A172 (cell line): Measurements from ENCODE around the gene RND2. TPM values are rescaled to one million over a fixed set of nuclear protein-coding genes. Genes with fewer than 3 reads are reported as not detected.
"Not testable (repeated sequence)": the region's sequence is repeated elsewhere in the genome, so short reads cannot be mapped to it uniquely, and the experiment has no call there.

Experiments used
- DNase-seq: peaks from one replicate; pipeline ENCODE4 v3.0.0-alpha.2; 2015; ENCODE audit warnings: low spot score
- total RNA-seq: library from RNA; depleted of rRNA; stranded (reverse); fragments of >200 nt; shearing (Covaris generic); gene quantifications from 2 replicates; pipeline ENCODE4 v1.2.3, GENCODE V29; 2014; rRNA removed

RND2 gene
- total RNA-seq, result 0.05 TPM in 1 of 2 replicates, not detected in the other

GRCh38 chr17:43024407-43025289 lies at the start of gene RND2:
Gene RND2, plus strand, starts transcription at chr17:43025231. Its CDS starts 117 bp downstream, at chr17:43025348.
- peak; percentile 59 for DNase-seq

GRCh38 chr17:42975265-42975664 lies 49.8 kb upstream of the RND2 start:
- no peak for DNase-seq

GRCh38 chr17:42975701-42976100 lies 49.3 kb upstream of the RND2 start:
- DNase-seq, result not testable (repeated sequence)

GRCh38 chr17:42979511-42980273 lies 45.3 kb upstream of the RND2 start, which contains the start of gene PTGES3L:
Gene PTGES3L, minus strand, starts transcription at chr17:42980080. Its CDS starts 27 bp downstream, at chr17:42980053.
- peak; percentile 66 for DNase-seq

- peak; percentile 79 for DNase-seq
These were observed 44.7 kb upstream of the RND2 start, which contains the start of gene RUNDC1 for GRCh38 chr17:42980274-42980765. Gene RUNDC1, plus strand, starts transcription at chr17:42980565. Its CDS starts 12 bp downstream, at chr17:42980577.

GRCh38 chr17:42980766-42981397 lies 44.1 kb upstream of the RND2 start:
- DNase-seq, result peak; percentile 64

- DNase-seq, result no peak
These were observed 42.8 kb upstream of the RND2 start for GRCh38 chr17:42982266-42982665.

- DNase-seq, result no peak
These were observed 39.8 kb upstream of the RND2 start for GRCh38 chr17:42985225-42985624.

GRCh38 chr17:42989141-42989540 lies 35.9 kb upstream of the RND2 start:
- DNase-seq, result no peak

GRCh38 chr17:42989726-42990652 lies 35.0 kb upstream of the RND2 start:
- no peak for DNase-seq

- DNase-seq, result no peak
These were observed 33.6 kb upstream of the RND2 start for GRCh38 chr17:42991471-42991870.

- DNase-seq, result no peak
These were observed 32.2 kb upstream of the RND2 start for GRCh38 chr17:42992872-42993271.

- not testable (repeated sequence) for DNase-seq
These were observed 31.1 kb upstream of the RND2 start for GRCh38 chr17:42993913-42994312.

- DNase-seq, result no peak
These were observed 27.5 kb upstream of the RND2 start for GRCh38 chr17:42997390-42997983.

GRCh38 chr17:42997984-42998938 lies 26.8 kb upstream of the RND2 start, which contains the start of gene RPL27:
Gene RPL27, plus strand, starts transcription at chr17:42998419. Its CDS starts 332 bp downstream, at chr17:42998751.
- DNase-seq, result peak; percentile 100

GRCh38 chr17:42999003-42999525 lies 26.0 kb upstream of the RND2 start:
- no peak for DNase-seq

- DNase-seq, result not testable (repeated sequence)
These were observed 24.1 kb upstream of the RND2 start for GRCh38 chr17:43000894-43001293.

GRCh38 chr17:43003542-43004172 lies 21.4 kb upstream of the RND2 start:
- DNase-seq, result peak; percentile 80
